HG03571 (cell line): ENCODE data around the gene MFF.

Source experiments
- ATAC-seq: cut with Tn5 transposase; IDR thresholded peaks from one replicate; pipeline ENCODE4 v1.9.1; 2021; ENCODE audit not compliant: unreplicated experiment

Gene MFF

DNA sequence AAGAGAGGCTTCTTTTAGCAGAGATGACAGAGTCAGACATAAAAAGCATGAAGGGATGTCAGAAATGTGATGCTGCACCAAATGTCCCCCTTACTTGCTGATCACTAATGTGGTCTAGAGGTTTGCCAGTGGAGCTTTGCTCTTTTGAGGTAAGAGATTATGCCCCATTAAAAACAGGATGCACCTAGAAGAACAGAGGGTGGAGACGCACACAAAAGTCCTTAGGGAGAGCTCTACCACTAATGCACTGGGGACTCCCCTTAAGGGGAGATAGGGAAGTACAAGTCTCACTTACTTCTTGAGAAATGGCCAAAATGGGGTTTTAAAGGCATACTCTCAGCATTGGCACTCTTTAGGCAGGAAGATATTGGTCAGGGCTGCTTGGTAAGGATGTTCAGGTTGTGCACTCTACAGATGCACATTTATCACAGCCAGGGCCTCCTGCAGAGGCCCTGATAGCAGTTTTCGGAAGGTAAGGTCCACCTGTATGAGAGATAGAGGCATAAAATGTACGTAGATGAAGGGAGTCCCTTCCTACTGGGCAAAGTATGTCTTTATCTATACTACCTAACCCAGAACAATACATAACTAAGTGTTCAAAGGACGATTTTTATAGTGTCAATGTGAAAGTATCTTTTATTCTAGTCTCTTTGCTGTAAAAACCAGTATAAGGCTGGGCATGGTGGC is 79.7 kb downstream of the MFF start:
- no peak for ATAC-seq

GRCh38 chr2:227406177-227407031 is 81.4 kb downstream of the MFF start:
- no peak for ATAC-seq
